Measurements from ENCODE around the gene ERAL1. TPM values are rescaled to one million over a fixed set of nuclear protein-coding genes. Genes with fewer than 3 reads are reported as not detected.

Gene ERAL1
- total and polyA plus RNA-seq, 2 of the 4 experiments (the other 2 are of a cell fraction) = 34.1 to 62.3 TPM

GRCh38 chr17:28880572-28880945 lies 25.7 kb downstream of the ERAL1 start:
- H2AFZ ChIP-seq (replicated peaks; ENCODE audit: low read length, poor library complexity) = no peak overlapping the region
- no peak for DNase-seq
- CTCF ChIA-PET = no interaction called here
- no peak overlapping the region for H3K18ac ChIP-seq (ENCODE audit: low read depth, low read length)
- H3K27ac ChIP-seq (ENCODE audit: insufficient read depth, low read length) = no peak overlapping the region
- 0 out of 2 replicates have a peak, but pooled peaks cover 4% of the 10 kb centered on the region for H4K20me1 ChIP-seq (ENCODE audit: insufficient read depth, low read length)
- in situ Hi-C loops (cut with MboI; ENCODE audit: low sequenced_read_pairs) = no loop called here
- H3K9me1 ChIP-seq (ENCODE audit: insufficient read depth, low read length) = no peaks in the 10 kb centered on the region
- no TSS peak for BruUV-seq (replicated peaks)
- no peak overlapping the region for H2BK5ac ChIP-seq (ENCODE audit: low read depth, low read length, poor library complexity, severe bottlenecking)
- H3K14ac ChIP-seq (replicated peaks; ENCODE audit: low read depth, low read length) = no peak overlapping the region
- no peak overlapping the region for H3K4me2 ChIP-seq (ENCODE audit: low read depth, low read length)
- no peak overlapping the region for H3K56ac ChIP-seq (ENCODE audit: extremely low read depth, insufficient read depth, low read length)
- no peak overlapping the region for H2BK15ac ChIP-seq (ENCODE audit: low read depth, low read length)
- ATAC-seq (ENCODE audit: low read depth) = no peak
- no peak overlapping the region for H2BK20ac ChIP-seq (ENCODE audit: low read depth, low read length)
- H3K36me3 ChIP-seq (ENCODE audit: control insufficient read depth, insufficient read depth, low read length) = peaks cover 57% of the 10 kb centered on the region
- no peak overlapping the region for H4K91ac ChIP-seq (ENCODE audit: insufficient read depth, low read depth, low read length)
- POLR2A ChIA-PET (ENCODE audit: unreplicated experiment) = no interaction called here
- no peak overlapping the region for H2AK5ac ChIP-seq (ENCODE audit: low read depth, low read length)
- H2AK9ac ChIP-seq (replicated peaks; ENCODE audit: low read depth, low read length, poor library complexity) = no peak overlapping the region
- H3K4ac ChIP-seq (ENCODE audit: low read depth, low read length) = no peak overlapping the region
- dilution Hi-C loops (cut with HindIII; ENCODE audit: low sequenced_read_pairs, unreplicated experiment) = no loop called here
- WGBS, 2 experiments (ENCODE audit: extremely low coverage in 2 of 2, insufficient read length in 1 of 2) = 100% methylated on average over 2 of the region's 10 CpGs; no CpG with 5 or more reads in 1 of the 2 experiments
- H3K9ac ChIP-seq (ENCODE audit: low read depth, low read length) = no peak overlapping the region
- H3K4me1 ChIP-seq (ENCODE audit: control insufficient read depth, insufficient read depth, low read length) = no peaks in the 10 kb centered on the region
- TF ChIP-seq, protein P1, sequence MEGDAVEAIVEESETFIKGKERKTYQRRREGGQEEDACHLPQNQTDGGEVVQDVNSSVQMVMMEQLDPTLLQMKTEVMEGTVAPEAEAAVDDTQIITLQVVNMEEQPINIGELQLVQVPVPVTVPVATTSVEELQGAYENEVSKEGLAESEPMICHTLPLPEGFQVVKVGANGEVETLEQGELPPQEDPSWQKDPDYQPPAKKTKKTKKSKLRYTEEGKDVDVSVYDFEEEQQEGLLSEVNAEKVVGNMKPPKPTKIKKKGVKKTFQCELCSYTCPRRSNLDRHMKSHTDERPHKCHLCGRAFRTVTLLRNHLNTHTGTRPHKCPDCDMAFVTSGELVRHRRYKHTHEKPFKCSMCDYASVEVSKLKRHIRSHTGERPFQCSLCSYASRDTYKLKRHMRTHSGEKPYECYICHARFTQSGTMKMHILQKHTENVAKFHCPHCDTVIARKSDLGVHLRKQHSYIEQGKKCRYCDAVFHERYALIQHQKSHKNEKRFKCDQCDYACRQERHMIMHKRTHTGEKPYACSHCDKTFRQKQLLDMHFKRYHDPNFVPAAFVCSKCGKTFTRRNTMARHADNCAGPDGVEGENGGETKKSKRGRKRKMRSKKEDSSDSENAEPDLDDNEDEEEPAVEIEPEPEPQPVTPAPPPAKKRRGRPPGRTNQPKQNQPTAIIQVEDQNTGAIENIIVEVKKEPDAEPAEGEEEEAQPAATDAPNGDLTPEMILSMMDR (conservative IDR thresholded peaks at IDR 0.05; ENCODE audit: low read depth, low read length) = no peak
- TF ChIP-seq MAFK (IDR thresholded peaks at IDR 0.05; ENCODE audit: low read depth, low read length) (no peak), RAD21 (IDR thresholded peaks at IDR 0.05; ENCODE audit: low read length) (no peak), MAZ (IDR thresholded peaks at IDR 0.05; ENCODE audit: borderline replicate concordance, low read depth, low read length) (no peak), CEBPB (IDR thresholded peaks at IDR 0.05; ENCODE audit: low read depth, low read length) (no peak), SMC3 (IDR thresholded peaks at IDR 0.05; ENCODE audit: low read depth, low read length) (no peak), FOS (IDR thresholded peaks at IDR 0.05; ENCODE audit: low read depth, low read length) (no peak), USF2 (IDR thresholded peaks at IDR 0.05; ENCODE audit: low read depth, low read length) (no peak), RFX5 (IDR thresholded peaks at IDR 0.05; ENCODE audit: low read depth, low read length) (no peak), NFE2L2 (IDR thresholded peaks at IDR 0.05; ENCODE audit: low read depth, low read length) (no peak), CHD1 (IDR thresholded peaks at IDR 0.05; ENCODE audit: low read depth, low read length) (no peak), POLR2A (IDR thresholded peaks at IDR 0.05; ENCODE audit: low read depth, low read length) (no peak), BHLHE40 (IDR thresholded peaks at IDR 0.05; ENCODE audit: low read depth, low read length) (no peak), MXI1 (IDR thresholded peaks at IDR 0.05; ENCODE audit: borderline replicate concordance, low read depth, low read length) (no peak), RCOR1 (IDR thresholded peaks at IDR 0.05; ENCODE audit: insufficient replicate concordance, low read length) (no peak)
- TF ChIP-seq, protein P2, sequence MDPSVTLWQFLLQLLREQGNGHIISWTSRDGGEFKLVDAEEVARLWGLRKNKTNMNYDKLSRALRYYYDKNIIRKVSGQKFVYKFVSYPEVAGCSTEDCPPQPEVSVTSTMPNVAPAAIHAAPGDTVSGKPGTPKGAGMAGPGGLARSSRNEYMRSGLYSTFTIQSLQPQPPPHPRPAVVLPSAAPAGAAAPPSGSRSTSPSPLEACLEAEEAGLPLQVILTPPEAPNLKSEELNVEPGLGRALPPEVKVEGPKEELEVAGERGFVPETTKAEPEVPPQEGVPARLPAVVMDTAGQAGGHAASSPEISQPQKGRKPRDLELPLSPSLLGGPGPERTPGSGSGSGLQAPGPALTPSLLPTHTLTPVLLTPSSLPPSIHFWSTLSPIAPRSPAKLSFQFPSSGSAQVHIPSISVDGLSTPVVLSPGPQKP (IDR thresholded peaks at IDR 0.05; ENCODE audit: borderline replicate concordance, low read depth, low read length) = no peak
- H3K23ac ChIP-seq (ENCODE audit: low read depth, low read length) = no peak overlapping the region
- no peak overlapping the region for H2BK120ac ChIP-seq (ENCODE audit: low read depth, low read length)
- no peak overlapping the region for H4K8ac ChIP-seq (ENCODE audit: low read depth in 2 of 2, low read length in 2 of 2)
- H3K27me3 ChIP-seq (ENCODE audit: control insufficient read depth, insufficient read depth, low read length) = no peaks in the 10 kb centered on the region
- no peaks in the 10 kb centered on the region for H3K79me1 ChIP-seq (ENCODE audit: low read depth in 1 of 2, low read length in 2 of 2)
- H3K9me3 ChIP-seq (ENCODE audit: control insufficient read depth, insufficient read depth, low read length) = no peaks in the 10 kb centered on the region
- no peak overlapping the region for H4K5ac ChIP-seq (ENCODE audit: low read depth, low read length)
- no peak overlapping the region for H3K4me3 ChIP-seq (ENCODE audit: insufficient read depth, low read depth, low read length)
- intact Hi-C loops (cut with micrococcal nuclease) = no loop called here
